Stimulated activated effector memory CD8-positive, alpha-beta T cell treated with anti-CD3 and anti-CD28 coated beads, Interleukin-12 subunit alpha, Interleukin-12 subunit beta, amount 100 ng/mL, for 72 hours (primary cell): ENCODE results near the gene SPATA32.
A peak's percentile ranks its signal among the peaks of the same experiment; 100 is the strongest.

Source experiments
- ATAC-seq: fragments of 150-1000 bp; cut with Tn5 transposase; 2 replicates; pipeline ENCODE4 v1.10.0; 2021
- DNase-seq, 2 donors: peaks; one replicate each; pipeline ENCODE4 v3.0.0; 2021 to 2022; ENCODE audit warnings: low spot score in 2 of 2
- H3K27ac Mint-ChIP-seq: one replicate; pipeline ENCODE4 v1.8.0; 2022; ENCODE audit warnings: mild to moderate bottlenecking, mixed read lengths
- H3K36me3 Mint-ChIP-seq: one replicate; pipeline ENCODE4 v1.8.0; 2022; ENCODE audit warnings: mild to moderate bottlenecking, mixed read lengths
- H3K4me1 Mint-ChIP-seq: one replicate; pipeline ENCODE4 v1.8.0; 2022; ENCODE audit warnings: mixed read lengths
- H3K4me3 Mint-ChIP-seq: one replicate; pipeline ENCODE4 v1.8.0; 2022; ENCODE audit warnings: mild to moderate bottlenecking, mixed read lengths
- H3K9me3 Mint-ChIP-seq: one replicate; pipeline ENCODE4 v1.8.0; 2022; ENCODE audit warnings: mixed read lengths

SPATA32 gene

GRCh38 chr17:45248132-45248957 lies 13.5 kb downstream of the SPATA32 start:
- Mint-ChIP-seq H3K4me3 (peak overlapping the region; percentile 78), H3K4me1 (peaks cover 62% of the 10 kb centered on the region), H3K9me3 (no peaks in the 10 kb centered on the region), H3K36me3 (peaks cover 78% of the 10 kb centered on the region), H3K27ac (peak overlapping the region; percentile 92)
- peak; percentile 47 to 86 for DNase-seq
- peak; percentile 82 for ATAC-seq

DNA sequence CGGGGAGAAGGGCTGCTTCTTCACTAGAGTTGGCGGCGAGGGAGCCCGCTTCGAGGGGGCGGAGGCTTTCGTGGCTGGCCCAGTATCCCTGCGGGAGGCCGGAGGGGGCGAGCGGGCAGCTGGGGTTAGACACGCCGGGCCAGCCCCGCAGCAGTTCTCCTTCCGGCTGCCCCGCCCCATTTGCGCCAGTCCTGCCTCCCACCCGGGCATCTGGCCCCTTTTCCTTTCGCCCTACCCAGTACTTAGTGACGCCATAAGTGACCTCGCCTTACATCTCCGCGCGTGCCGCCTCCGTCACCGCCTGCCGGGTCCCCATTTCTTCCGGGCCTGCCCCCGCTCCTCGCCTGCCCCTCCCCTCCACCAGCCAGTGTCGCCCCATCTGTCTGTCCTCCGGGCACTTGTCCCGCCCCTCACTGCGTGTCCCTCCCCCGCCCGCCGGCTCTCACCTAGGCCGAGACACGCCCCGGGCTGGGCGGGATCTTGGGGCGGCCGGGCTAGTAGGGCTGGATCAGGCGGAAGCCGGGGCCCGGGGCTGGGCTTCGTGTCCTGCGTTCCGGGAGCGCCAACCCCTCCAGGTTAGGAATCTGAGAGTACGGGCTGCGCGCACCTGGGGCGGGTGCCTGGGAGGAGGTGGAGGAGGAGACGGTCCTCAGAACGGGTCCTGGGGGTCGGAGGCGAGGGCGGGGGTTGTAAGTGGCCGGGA lies 14.3 kb downstream of the SPATA32 start:
- Mint-ChIP-seq H3K36me3 (peaks cover 86% of the 10 kb centered on the region), H3K4me1 (peaks cover 60% of the 10 kb centered on the region), H3K27ac (peak overlapping the region; percentile 92), H3K9me3 (no peaks in the 10 kb centered on the region), H3K4me3 (peak overlapping the region; percentile 78)
- ATAC-seq (peak; percentile 93), DNase-seq (peak; percentile 90 to 96)

GRCh38 chr17:45246861-45247428 lies 14.9 kb downstream of the SPATA32 start:
- DNase-seq: no peak
- Mint-ChIP-seq H3K36me3 (peaks cover 92% of the 10 kb centered on the region), H3K4me1 (peaks cover 56% of the 10 kb centered on the region), H3K9me3 (no peaks in the 10 kb centered on the region), H3K4me3 (peak overlapping the region; percentile 78), H3K27ac (peak overlapping the region; percentile 92)
- no peak for ATAC-seq

- H3K9me3 Mint-ChIP-seq: no peaks in the 10 kb centered on the region
- no peak for DNase-seq
- H3K4me3 Mint-ChIP-seq: peak overlapping the region; percentile 78
- H3K4me1 Mint-ChIP-seq: peaks cover 54% of the 10 kb centered on the region
- H3K27ac Mint-ChIP-seq: peak overlapping the region; percentile 92
- H3K36me3 Mint-ChIP-seq: peaks cover 97% of the 10 kb centered on the region
- no peak for ATAC-seq
Measured at GRCh38 chr17:45246338-45246737, 15.6 kb downstream of the SPATA32 start.

- peaks cover 54% of the 10 kb centered on the region for H3K4me1 Mint-ChIP-seq
- ATAC-seq (no peak), DNase-seq (no peak)
- H3K27ac Mint-ChIP-seq: peak overlapping the region; percentile 94
- no peak overlapping the region for H3K4me3 Mint-ChIP-seq
- no peaks in the 10 kb centered on the region for H3K9me3 Mint-ChIP-seq
- H3K36me3 Mint-ChIP-seq: peaks cover 98% of the 10 kb centered on the region
Measured at GRCh38 chr17:45244725-45245656, 16.9 kb downstream of the SPATA32 start.

DNA sequence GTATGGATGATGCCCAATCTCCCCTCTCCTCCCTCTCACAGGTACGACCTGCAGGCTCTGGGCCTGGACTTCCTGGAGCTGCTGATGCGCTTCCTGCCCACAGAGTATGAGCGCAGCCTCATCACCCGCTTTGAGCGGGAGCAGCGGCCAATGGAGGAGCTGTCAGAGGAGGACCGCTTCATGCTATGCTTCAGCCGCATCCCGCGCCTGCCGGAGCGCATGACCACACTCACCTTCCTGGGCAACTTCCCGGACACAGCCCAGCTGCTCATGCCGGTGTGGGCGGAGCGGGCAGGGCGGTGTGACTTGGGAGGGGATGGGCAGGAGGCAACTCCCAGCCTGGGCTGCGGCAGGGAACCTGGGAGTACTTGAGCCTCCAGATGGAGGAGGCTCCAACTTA lies 18.1 kb downstream of the SPATA32 start:
- DNase-seq (no peak), ATAC-seq (no peak)
- Mint-ChIP-seq H3K27ac (peak overlapping the region; percentile 94), H3K36me3 (peaks cover 100% of the 10 kb centered on the region), H3K4me1 (peaks cover 57% of the 10 kb centered on the region), H3K4me3 (no peak overlapping the region), H3K9me3 (no peaks in the 10 kb centered on the region)

- Mint-ChIP-seq H3K27ac (peak overlapping the region; percentile 94), H3K4me1 (peaks cover 61% of the 10 kb centered on the region), H3K9me3 (no peaks in the 10 kb centered on the region), H3K4me3 (no peak overlapping the region), H3K36me3 (peaks cover 100% of the 10 kb centered on the region)
- DNase-seq (no peak), ATAC-seq (no peak)
Measured at GRCh38 chr17:45242029-45242414, 19.9 kb downstream of the SPATA32 start.

DNA sequence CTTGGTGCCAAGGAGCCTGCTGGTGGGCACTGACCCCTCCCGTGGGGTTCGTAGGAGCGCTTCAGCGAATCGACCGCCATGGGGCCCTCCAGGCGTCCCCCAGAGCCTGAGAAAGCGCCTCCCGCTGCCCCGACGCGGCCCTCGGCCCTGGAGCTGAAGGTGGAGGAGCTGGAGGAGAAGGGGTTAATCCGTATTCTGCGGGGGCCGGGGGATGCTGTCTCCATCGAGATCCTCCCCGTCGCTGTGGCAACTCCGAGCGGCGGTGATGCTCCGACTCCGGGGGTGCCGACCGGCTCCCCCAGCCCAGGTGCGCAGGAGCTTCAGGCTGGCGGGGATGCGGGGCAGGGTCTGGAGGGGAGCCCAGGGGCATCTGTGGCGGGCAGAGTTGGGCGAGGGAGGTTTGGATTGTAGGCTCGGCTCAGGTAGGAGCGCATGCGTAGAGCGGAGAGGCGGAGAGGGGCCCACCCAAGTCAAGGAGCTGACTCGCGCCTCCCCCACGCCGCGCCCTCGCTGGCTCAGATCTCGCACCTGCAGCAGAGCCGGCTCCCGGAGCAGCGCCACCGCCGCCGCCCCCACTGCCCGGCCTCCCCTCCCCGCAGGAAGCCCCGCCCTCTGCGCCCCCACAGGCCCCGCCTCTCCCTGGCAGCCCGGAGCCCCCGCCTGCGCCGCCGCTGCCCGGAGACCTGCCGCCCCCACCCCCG lies 20.4 kb downstream of the SPATA32 start:
- Mint-ChIP-seq H3K36me3 (peaks cover 100% of the 10 kb centered on the region), H3K4me1 (peaks cover 57% of the 10 kb centered on the region), H3K9me3 (no peaks in the 10 kb centered on the region), H3K27ac (peak overlapping the region; percentile 82), H3K4me3 (no peak overlapping the region)
- ATAC-seq (no peak), DNase-seq (no peak)

DNA sequence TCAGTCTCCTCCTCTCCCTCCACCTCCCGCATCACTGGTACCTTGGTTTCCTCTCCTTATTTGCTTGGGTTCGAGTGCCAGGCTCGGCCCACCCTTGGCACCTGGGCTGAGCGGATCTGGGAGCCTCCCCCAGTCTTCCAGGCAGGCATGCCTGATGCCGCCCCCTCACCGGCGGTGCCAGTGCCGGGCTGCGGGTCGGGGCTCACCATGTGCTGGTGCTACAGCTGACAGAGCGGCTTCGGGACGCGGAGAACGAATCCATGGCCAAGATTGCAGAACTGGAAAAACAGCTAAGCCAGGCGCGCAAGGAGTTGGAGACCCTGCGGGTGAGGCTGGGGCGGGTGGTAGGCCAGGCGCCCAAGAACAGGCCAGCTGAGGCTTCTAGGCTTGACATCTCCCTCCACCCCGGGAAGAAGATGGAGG lies 21.0 kb downstream of the SPATA32 start:
- Mint-ChIP-seq H3K4me1 (peaks cover 53% of the 10 kb centered on the region), H3K27ac (peak overlapping the region; percentile 82), H3K4me3 (no peak overlapping the region), H3K9me3 (no peaks in the 10 kb centered on the region), H3K36me3 (peaks cover 100% of the 10 kb centered on the region)
- no peak for DNase-seq
- no peak for ATAC-seq

DNA sequence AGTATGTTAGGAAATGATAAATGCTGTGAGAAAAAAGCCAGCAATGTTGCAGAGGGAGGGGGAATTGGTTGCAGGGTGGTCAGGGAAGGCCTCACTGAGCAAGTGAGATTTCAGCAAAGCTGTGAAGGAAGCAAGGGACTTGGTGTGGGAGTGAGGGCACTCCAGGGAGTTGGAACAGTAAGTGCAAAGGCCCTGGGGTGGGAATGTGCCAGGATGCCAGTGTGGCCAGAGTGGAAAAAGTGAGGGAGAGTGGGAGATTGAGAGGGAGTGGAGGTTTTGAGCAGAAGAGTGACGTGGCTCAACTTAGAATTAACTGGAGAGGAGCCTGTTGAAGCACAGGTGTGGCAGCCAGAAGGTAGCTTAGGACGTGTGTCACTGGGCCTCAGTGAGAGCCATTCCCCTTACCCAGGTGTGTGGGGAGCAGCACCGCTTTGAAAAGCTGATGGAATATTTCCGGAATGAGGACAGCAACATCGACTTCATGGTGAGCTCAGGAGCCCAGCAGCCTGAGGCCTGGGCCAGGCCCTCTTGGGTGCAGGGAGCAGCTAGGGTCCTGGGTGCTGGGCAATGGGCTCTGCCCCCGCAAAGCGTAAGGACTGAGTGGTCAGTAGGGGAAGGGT lies 23.6 kb downstream of the SPATA32 start:
- H3K27ac Mint-ChIP-seq: peak overlapping the region; percentile 82
- H3K9me3 Mint-ChIP-seq: no peaks in the 10 kb centered on the region
- no peak overlapping the region for H3K4me3 Mint-ChIP-seq
- ATAC-seq: no peak
- peaks cover 61% of the 10 kb centered on the region for H3K4me1 Mint-ChIP-seq
- H3K36me3 Mint-ChIP-seq: peaks cover 100% of the 10 kb centered on the region
- no peak for DNase-seq

DNA sequence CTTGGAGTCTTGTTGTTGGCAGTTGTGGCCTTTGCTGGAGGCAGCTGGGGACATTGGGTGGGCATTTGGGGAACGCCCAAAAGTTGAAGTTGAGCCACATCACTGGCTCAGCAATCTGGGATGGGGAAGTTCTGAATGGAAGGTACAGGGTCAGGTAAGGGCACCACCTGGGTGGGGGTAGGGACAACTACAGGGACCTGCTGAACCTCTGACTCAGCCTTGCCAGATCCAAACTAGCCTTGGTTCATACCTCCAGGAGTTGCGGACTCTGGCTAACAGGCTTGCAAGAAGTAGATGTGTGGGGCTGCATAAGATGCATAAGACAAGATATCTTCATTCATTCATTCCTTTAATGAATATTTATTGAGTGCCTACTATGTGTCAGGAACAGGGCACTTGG lies 24.2 kb downstream of the SPATA32 start:
- peaks cover 100% of the 10 kb centered on the region for H3K36me3 Mint-ChIP-seq
- H3K9me3 Mint-ChIP-seq: no peaks in the 10 kb centered on the region
- peaks cover 62% of the 10 kb centered on the region for H3K4me1 Mint-ChIP-seq

DNA sequence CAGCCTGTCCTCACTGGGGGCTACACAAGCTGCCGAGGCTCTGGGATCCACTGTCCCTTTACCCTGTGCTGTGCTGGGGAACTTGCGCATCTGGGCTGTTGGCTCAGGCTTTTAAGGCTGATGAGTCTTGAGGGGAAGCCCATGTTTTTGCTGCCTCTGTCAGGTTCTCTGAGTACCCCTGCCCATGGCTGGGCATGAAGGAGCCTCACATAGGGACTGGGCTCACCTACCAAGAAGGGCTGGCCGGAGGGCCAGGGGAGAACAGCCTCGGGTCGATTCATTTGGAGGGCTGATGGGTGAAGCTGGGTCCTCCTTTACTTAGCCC lies 25.6 kb downstream of the SPATA32 start:
- Mint-ChIP-seq H3K4me3 (no peak overlapping the region), H3K27ac (no peak overlapping the region)

More for the DNA sequence above, 24.2 kb downstream of the SPATA32 start:
- DNase-seq (no peak), ATAC-seq (no peak)
- no peak overlapping the region for H3K4me3 Mint-ChIP-seq
- peak overlapping the region; percentile 82 for H3K27ac Mint-ChIP-seq

DNA sequence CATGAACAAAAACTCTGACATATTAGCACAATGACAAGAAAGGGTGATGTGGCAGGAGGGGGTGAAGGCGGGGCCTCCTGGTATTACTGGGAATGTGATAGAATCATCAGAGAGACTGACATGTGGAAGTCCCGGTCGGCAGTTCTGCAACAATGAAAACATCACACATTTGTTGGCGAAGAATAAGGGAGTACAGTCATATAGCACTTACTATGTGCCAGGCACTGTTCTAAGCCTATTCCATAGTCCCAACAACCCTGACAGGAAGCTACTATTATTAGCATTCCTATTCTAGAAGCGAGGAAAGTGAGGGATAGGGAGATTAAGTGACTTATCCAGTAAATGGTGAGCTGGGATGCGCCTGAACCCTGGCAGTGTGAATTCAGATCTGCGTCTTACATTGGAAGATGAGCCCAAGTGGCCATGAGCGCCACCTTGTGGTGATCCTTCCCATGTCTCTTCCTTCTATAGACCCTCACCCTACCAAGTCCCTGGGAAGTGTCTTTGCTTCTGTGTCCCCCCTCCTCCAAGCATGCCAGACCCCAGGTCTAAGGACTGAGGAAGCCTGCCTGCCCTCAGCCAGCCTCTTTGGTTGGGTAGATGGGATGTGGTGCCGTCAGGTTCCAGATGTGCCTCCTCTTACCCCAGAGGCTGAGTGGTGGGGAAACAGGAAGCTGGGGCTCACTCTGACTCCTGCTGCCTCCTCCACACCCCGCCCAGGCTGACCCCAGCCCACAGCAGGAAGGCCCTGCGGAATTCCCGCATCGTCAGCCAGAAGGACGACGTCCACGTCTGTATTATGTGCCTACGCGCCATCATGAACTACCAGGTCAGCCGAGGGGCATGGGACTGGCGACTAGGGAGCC lies 26.2 kb downstream of the SPATA32 start:
- Mint-ChIP-seq H3K27ac (peak overlapping the region; percentile 100), H3K9me3 (no peaks in the 10 kb centered on the region), H3K36me3 (peaks cover 98% of the 10 kb centered on the region), H3K4me3 (peak overlapping the region; percentile 91), H3K4me1 (peaks cover 79% of the 10 kb centered on the region)
- DNase-seq (peak; percentile 67 to 85), ATAC-seq (peak; percentile 69)

More for the DNA sequence above, 25.6 kb downstream of the SPATA32 start:
- peaks cover 100% of the 10 kb centered on the region for H3K36me3 Mint-ChIP-seq
- peaks cover 73% of the 10 kb centered on the region for H3K4me1 Mint-ChIP-seq
- DNase-seq (no peak), ATAC-seq (no peak)
- no peaks in the 10 kb centered on the region for H3K9me3 Mint-ChIP-seq
